GM12878 (cell line): Measurements from ENCODE around the gene NDE1. TPM values are rescaled to one million over a fixed set of nuclear protein-coding genes. Genes with fewer than 3 reads are reported as not detected.
A peak's percentile ranks its signal among the peaks of the same experiment; 100 is the strongest.

Source experiments
- BMI1 ChIP-seq: fragments of 450-650 bp; IDR thresholded peaks from 2 replicates; pipeline ENCODE4 v1.6.1; 2016; ENCODE audit warnings: mild to moderate bottlenecking, moderate library complexity, borderline replicate concordance
- BRCA1 ChIP-seq: IDR thresholded peaks from 2 replicates; pipeline ENCODE4 v1.6.1; 2011; ENCODE audit warnings: low read depth, low read length, improper control_type of control experiment
- CBX5 ChIP-seq: sonication (generic); IDR thresholded peaks from 2 replicates; pipeline ENCODE4 v1.6.1; 2016; ENCODE audit warnings: low read depth, moderate library complexity, mild to moderate bottlenecking, inconsistent platforms
- ETV6 ChIP-seq, 2 experiments: fragments of 450-650 bp in 1 of 2; IDR thresholded peaks in 1 of 2; conservative IDR thresholded peaks in 1 of 2; 2 replicates each; pipeline ENCODE4 v1.6.1; 2014; ENCODE audit warnings: antibody characterized with exemption in 1 of 2, borderline replicate concordance in 1 of 2, low read depth in 1 of 2, mild to moderate bottlenecking in 1 of 2, moderate library complexity in 1 of 2
- HDAC6 ChIP-seq: fragments of 200-600 bp; sonication (generic); IDR thresholded peaks from one replicate; pipeline ENCODE4 v1.8.0; 2017; ENCODE audit warnings: antibody characterized with exemption; ENCODE audit not compliant: unreplicated experiment
- IRF4 ChIP-seq: IDR thresholded peaks from 2 replicates; pipeline ENCODE4 v1.6.1; 2011; ENCODE audit warnings: low read depth, low read length
- MYC ChIP-seq: IDR thresholded peaks from 2 replicates; pipeline ENCODE4 v1.6.1; 2011; ENCODE audit warnings: mild to moderate bottlenecking, low read length, moderate library complexity, inconsistent platforms; ENCODE audit not compliant: insufficient read depth, insufficient replicate concordance, insufficient read length, severe bottlenecking
- NFIC ChIP-seq: IDR thresholded peaks from 2 replicates; pipeline ENCODE4 v1.6.1; 2012; ENCODE audit warnings: low read depth, mild to moderate bottlenecking, inconsistent platforms, low read length, moderate library complexity
- NR2F1 ChIP-seq: fragments of 450-650 bp; conservative IDR thresholded peaks from 2 replicates; pipeline ENCODE4 v1.6.1; 2017; ENCODE audit warnings: mild to moderate bottlenecking
- PBX3 ChIP-seq: IDR thresholded peaks from 2 replicates; pipeline ENCODE4 v1.6.1; 2011; ENCODE audit warnings: mild to moderate bottlenecking, low read depth, low read length, moderate library complexity; ENCODE audit not compliant: insufficient replicate concordance
- PKNOX1 ChIP-seq: fragments of 450-650 bp; IDR thresholded peaks from 2 replicates; pipeline ENCODE4 v1.6.1; 2016; ENCODE audit warnings: mild to moderate bottlenecking
- RAD21 ChIP-seq: IDR thresholded peaks from 2 replicates; pipeline ENCODE4 v1.6.1; 2011; ENCODE audit warnings: mild to moderate bottlenecking, low read depth, low read length, moderate library complexity; ENCODE audit not compliant: insufficient read depth
- RELA ChIP-seq: fragments of 450-650 bp; IDR thresholded peaks from 2 replicates; pipeline ENCODE4 v1.8.0; 2014; ENCODE audit warnings: borderline replicate concordance; ENCODE audit not compliant: partially characterized antibody
- SIX5 ChIP-seq: IDR thresholded peaks from 2 replicates; pipeline ENCODE4 v1.6.1; 2011; ENCODE audit warnings: mild to moderate bottlenecking, low read depth, low read length, moderate library complexity; ENCODE audit not compliant: severe bottlenecking
- SKIL ChIP-seq: fragments of 450-650 bp; IDR thresholded peaks from 2 replicates; pipeline ENCODE4 v1.6.1; 2017; ENCODE audit warnings: mild to moderate bottlenecking, low read depth, inconsistent platforms; ENCODE audit not compliant: poor library complexity, severe bottlenecking
- STAT3 ChIP-seq: IDR thresholded peaks from 2 replicates; pipeline ENCODE4 v1.6.1; 2011; ENCODE audit warnings: low read depth, low read length, improper control_type of control experiment
- SUPT20H ChIP-seq: IDR thresholded peaks from 2 replicates; pipeline ENCODE4 v1.6.1; 2011; ENCODE audit warnings: low read depth, mild to moderate bottlenecking, low read length, moderate library complexity, borderline replicate concordance; ENCODE audit not compliant: control insufficient read depth
- ZNF217 ChIP-seq: fragments of 450-650 bp; IDR thresholded peaks from 2 replicates; pipeline ENCODE4 v1.6.1; 2017; ENCODE audit warnings: antibody characterized with exemption, mild to moderate bottlenecking
- ZNF592 ChIP-seq: fragments of 450-650 bp; IDR thresholded peaks from 2 replicates; pipeline ENCODE4 v1.6.1; 2017; ENCODE audit warnings: mild to moderate bottlenecking, moderate library complexity
- polyA plus RNA-seq, 11 experiments: library from polyadenylated mRNA; depleted of rRNA in 4 of 11; unstranded in 6 of 11; stranded (reverse) in 5 of 11; fragments of >200 nt; fragmentation: Nextera tagmentation in 4 of 11; fragmentation: Illumina TruSeq in 1 of 11; extraction: Ambion mirVana in 4 of 11; extraction: Trizol in 1 of 11; gene quantifications; 1 replicate in 1 of 11; 2 replicates in 10 of 11; pipeline versions ENCODE4 v1.2.1 to v1.2.3, GENCODE V29; 2011 to 2016; ENCODE audit warnings: inconsistent platforms in 2 of 11, missing spikeins in 2 of 11, low read depth in 1 of 11
- total RNA-seq, 4 experiments: library from RNA; depleted of rRNA in 3 of 4; stranded (reverse); fragments of >200 nt in 3 of 4; fragmentation: Illumina TruSeq in 1 of 4; extraction: Trizol in 1 of 4; gene quantifications; 2 replicates each; pipeline versions ENCODE4 v1.2.1 to v1.2.3, GENCODE V29; 2013 to 2021

The NDE1 gene
- total and polyA plus RNA-seq, 10 of the 15 experiments (the other 5 are each of a cell fraction or from before 2014, with no cell fraction given): 5.7 to 148 (median 87.8) TPM

- TF ChIP-seq PKNOX1 (0 out of 2 replicates have a peak, but pooled peaks have one; percentile 7), ZNF592 (no peak), CBX5 (0 out of 2 replicates have a peak, but pooled peaks have one; percentile 38), SKIL (peak; percentile 70), ETV6 (conservative IDR thresholded peaks at IDR 0.05 in 1 of 2, IDR thresholded peaks at IDR 0.05 in 1 of 2; ENCODE audit: borderline replicate concordance in 1 of 2, low read depth in 1 of 2) (peak in 1 of 2 experiments; percentile 89; a peak in 2 of 4 replicates), HDAC6 (no peak), SIX5 (no peak), SUPT20H (no peak), IRF4 (peak; percentile 87), NR2F1 (peak; percentile 29), NFIC (peak; percentile 81; the same call in 1 of the 2 replicates), STAT3 (no peak), ZNF217 (0 out of 2 replicates have a peak, but pooled peaks have one; percentile 38), BRCA1 (no peak), BMI1 (no peak), MYC (no peak), PBX3 (no peak), RAD21 (no peak), RELA (no peak)
Measured at GRCh38 chr16:15639061-15639568, 10.9 kb upstream of the NDE1 start (continued).
